ENCODE results near the gene BTAF1.
"Not testable (repeated sequence)": the region's sequence is repeated elsewhere in the genome, so short reads cannot be mapped to it uniquely, and the experiment has no call there.

The BTAF1 gene

DNA sequence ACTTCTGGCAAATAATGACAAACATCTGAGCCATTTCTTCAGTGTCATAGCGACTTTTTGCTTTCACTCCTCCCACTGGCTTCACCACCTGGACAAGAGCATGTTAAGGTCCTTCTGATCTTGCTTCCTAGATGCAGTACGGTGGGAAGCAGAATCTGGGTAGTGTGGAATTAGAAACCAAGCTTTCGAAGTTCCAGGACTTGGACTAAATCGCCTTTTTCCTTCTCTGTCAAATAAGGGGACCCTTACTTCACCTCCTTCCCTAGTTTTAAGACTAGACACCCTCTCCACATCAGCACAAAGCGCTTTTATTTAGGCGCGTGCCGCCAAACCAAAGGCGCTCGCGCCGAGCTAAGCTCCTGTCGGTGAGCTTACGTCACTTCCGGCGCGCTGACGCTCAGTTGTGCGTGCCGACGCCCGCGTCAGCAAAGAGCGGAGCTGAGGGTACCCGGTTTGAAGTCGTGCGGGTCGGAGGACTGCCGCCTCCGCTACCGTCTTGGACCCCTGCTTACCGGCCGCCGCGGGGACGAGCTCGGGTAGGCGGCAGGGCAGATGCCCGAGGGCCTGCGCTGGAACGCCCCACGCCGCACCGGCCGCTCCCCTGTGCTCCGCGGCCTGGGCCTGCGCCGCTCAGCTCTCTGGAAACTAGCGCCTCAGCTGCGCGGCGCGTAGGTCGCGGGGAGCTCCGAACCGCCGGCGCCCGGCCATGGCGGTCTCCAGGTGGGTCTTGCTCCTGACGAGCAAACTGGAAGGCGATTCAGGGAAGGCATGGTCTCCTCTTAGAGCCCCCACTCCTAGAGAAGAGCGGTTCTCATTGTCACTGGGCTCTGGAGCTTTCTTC lies at the start of gene BTAF1:
BTAF1 (plus strand) TSS at position 400 of the 841 bp plus-strand sequence; CDS start at position 707, 307 bp downstream.
- FAIRE-seq (peak; percentile 98), DNase-seq (ENCODE audit: insufficient read length, low spot score) (peak; percentile 79)
- TF ChIP-seq POLR2A (IDR thresholded peaks at IDR 0.05; ENCODE audit: low read depth, low read length), result peak; percentile 89

GRCh38 chr10:91875156-91875555 lies 48.4 kb upstream of the BTAF1 start:
- TF ChIP-seq POLR2A (IDR thresholded peaks at IDR 0.05; ENCODE audit: low read depth, low read length), result no peak
- DNase-seq (ENCODE audit: insufficient read length, low spot score), result no peak
- no peak for FAIRE-seq

- TF ChIP-seq POLR2A (IDR thresholded peaks at IDR 0.05; ENCODE audit: low read depth, low read length), result no peak
- DNase-seq (ENCODE audit: insufficient read length, low spot score), result no peak
- FAIRE-seq, result no peak
Observed at GRCh38 chr10:91875779-91876178, 47.8 kb upstream of the BTAF1 start.

- FAIRE-seq (no peak), DNase-seq (ENCODE audit: insufficient read length, low spot score) (no peak)
- TF ChIP-seq POLR2A (IDR thresholded peaks at IDR 0.05; ENCODE audit: low read depth, low read length), result no peak
Observed at GRCh38 chr10:91879515-91880170, 43.9 kb upstream of the BTAF1 start.

GRCh38 chr10:91880310-91880709 lies 43.3 kb upstream of the BTAF1 start:
- FAIRE-seq (no peak), DNase-seq (ENCODE audit: insufficient read length, low spot score) (no peak)
- TF ChIP-seq POLR2A (IDR thresholded peaks at IDR 0.05; ENCODE audit: low read depth, low read length), result no peak

GRCh38 chr10:91883549-91884444 lies 39.8 kb upstream of the BTAF1 start:
- DNase-seq (ENCODE audit: insufficient read length, low spot score) (no peak), FAIRE-seq (no peak)
- no peak for TF ChIP-seq POLR2A (IDR thresholded peaks at IDR 0.05; ENCODE audit: low read depth, low read length)

- no peak for DNase-seq (ENCODE audit: insufficient read length, low spot score)
- no peak for TF ChIP-seq POLR2A (IDR thresholded peaks at IDR 0.05; ENCODE audit: low read depth, low read length)
- no peak for FAIRE-seq
Observed at GRCh38 chr10:91884536-91884935, 39.0 kb upstream of the BTAF1 start.

DNA sequence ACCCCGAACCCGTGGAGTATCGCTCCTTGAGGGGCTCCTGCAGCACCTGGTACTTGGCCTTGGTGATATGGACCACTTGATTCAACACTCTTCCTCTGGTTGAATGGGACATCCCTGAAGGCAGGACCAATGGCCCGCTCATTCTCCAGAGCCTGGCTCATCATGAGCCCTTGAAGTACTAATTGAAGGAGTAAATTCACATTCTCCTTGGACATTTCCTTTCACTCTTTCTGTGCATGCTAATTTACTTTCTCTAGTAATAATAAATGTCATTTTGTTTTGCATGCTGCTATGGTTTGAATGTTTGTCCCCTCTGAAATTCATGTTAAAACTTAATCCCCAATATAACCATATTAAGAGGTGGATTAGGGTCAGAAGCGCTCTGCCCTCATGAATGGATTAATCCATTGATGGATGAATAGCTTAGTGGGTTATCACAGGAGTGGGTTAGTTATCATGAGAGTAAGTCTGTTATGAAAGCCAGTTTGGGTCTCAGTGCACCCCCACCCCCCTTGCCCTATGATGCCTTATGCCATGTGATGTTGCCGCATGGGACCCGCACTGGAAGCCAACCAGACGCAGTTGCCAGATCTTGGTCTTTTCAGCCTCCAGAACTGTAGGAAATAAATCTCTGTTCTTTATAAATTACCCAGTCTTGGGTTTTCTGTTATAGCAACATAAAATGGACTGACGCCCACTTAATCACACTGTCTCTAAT lies 38.0 kb upstream of the BTAF1 start:
- TF ChIP-seq POLR2A (IDR thresholded peaks at IDR 0.05; ENCODE audit: low read depth, low read length), result no peak
- FAIRE-seq (no peak), DNase-seq (ENCODE audit: insufficient read length, low spot score) (no peak)

- DNase-seq (ENCODE audit: insufficient read length, low spot score), result no peak
- TF ChIP-seq POLR2A (IDR thresholded peaks at IDR 0.05; ENCODE audit: low read depth, low read length), result no peak
- FAIRE-seq, result no peak
Observed at GRCh38 chr10:91886954-91887271, 36.7 kb upstream of the BTAF1 start.

DNA sequence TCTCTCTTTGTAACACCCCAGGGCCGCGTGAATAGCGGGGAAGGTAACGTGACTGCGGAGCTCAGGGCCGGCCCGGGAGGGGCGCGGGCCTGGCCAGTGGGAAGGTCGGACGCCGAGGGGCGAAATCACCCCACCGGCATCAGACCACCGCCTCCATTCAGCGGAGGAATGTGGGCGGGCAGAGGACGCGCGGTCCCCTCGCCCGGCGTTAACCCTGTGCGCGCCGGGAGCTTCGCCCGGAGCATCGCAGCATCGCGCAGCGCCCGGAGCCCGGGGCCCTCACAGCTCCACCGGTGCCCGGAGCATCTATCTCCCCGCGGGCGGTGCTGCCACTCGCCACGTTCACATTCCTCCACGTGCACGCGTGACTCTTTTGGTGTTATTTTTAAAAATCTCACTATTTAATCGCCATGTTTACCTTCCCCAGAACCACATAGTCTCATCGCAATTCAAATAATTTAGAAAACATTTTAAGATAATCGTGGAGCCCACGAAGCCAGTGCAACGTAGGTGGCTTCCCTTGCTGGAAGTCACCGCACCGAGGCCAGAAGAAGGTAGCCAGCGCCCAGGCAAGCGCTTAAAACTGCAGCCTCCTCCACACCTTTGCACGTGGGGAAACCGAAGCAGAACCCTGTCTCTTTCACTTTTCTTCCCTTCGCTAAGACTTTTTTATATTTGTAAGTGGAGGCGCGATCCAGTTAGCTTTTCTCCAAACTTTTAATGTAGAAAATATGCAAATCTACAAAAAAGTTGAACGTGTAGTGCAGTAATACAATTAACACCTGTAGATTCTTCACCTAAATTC lies 36.1 kb upstream of the BTAF1 start:
- DNase-seq (ENCODE audit: insufficient read length, low spot score), result no peak
- no peak for TF ChIP-seq POLR2A (IDR thresholded peaks at IDR 0.05; ENCODE audit: low read depth, low read length)
- FAIRE-seq, result no peak

DNA sequence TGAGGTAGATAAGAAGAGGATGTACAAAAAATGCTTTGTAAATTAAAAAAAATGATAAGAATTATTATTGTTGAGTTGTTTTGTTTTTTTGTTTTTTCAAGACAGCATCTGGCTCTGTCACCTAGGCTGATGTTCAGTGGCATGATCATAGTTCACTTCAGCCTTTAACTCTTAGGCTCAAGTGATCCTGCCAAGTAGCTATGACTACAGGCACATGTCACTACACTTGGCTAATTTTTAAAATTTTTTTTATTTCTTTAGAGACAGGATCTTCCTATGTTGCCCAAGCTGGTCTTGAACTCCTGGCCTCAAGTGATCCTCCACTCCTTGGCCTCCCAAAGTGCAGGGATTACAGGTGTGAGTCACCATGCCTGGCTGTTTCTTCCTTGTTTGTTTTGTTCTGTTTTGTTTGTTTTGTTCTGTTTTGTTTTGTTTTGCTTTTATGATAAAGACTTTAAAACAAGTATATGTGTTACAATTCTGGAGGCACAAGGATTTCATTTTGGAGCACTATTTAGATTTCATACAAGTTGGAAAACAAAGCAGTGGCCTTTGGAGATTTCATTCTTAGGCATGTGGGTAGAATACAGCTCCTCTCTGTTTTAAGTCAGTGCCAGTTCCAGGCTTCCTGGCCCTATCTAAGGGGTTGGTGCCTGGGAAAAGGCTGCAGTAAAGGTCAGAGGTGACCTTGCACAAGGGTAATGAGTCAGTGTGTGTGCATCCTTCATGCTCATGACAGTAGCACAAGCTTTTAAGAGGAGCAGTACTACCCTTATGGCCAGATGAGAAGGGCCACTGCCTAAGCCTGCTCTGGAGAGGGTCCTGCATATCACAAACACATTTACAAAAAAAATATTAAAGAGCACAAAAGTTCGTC lies 32.2 kb upstream of the BTAF1 start:
- DNase-seq (ENCODE audit: insufficient read length, low spot score) (peak; percentile 56), FAIRE-seq (peak; percentile 99)
- TF ChIP-seq POLR2A (IDR thresholded peaks at IDR 0.05; ENCODE audit: low read depth, low read length), result no peak

- no peak for TF ChIP-seq POLR2A (IDR thresholded peaks at IDR 0.05; ENCODE audit: low read depth, low read length)
- DNase-seq (ENCODE audit: insufficient read length, low spot score), result no peak
- no peak for FAIRE-seq
Observed at GRCh38 chr10:91893051-91893450, 30.5 kb upstream of the BTAF1 start.

- DNase-seq (ENCODE audit: insufficient read length, low spot score); FAIRE-seq: not testable (repeated sequence)
Observed at GRCh38 chr10:91894261-91894685, 29.3 kb upstream of the BTAF1 start.
